Anterior cingulate cortex (tissue), 58 donors: Measurements from ENCODE around the gene MKNK1.

ENCODE experiments used
- DNase-seq, 58 donors: peaks; one replicate each; lab custom pipeline; 2025; lab: John Stamatoyannopoulos, UW

MKNK1 gene

DNA sequence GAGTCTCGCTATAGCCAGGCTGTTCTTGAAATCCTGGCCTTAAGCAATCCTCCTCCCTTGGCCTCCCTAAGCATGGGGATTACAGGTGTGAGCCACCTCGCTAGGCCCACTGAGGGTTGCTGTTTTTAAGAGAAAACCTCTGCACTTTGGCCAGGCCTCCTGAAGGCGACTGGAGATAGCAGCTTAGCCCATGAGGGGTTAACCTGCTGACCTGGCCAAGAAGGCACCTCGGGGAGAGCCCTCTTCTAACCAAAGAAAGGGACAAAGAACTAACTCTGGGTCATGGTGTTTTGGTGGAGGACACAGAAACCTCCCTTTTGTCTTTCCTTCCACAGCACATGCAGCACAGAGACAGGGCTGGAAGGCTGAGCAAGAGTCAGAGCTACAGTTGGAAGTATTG, 35.0 kb downstream of the MKNK1 start:
- no peak for DNase-seq

GRCh38 chr1:46568461-46568891, 35.6 kb downstream of the MKNK1 start:
- DNase-seq: no peak

DNA sequence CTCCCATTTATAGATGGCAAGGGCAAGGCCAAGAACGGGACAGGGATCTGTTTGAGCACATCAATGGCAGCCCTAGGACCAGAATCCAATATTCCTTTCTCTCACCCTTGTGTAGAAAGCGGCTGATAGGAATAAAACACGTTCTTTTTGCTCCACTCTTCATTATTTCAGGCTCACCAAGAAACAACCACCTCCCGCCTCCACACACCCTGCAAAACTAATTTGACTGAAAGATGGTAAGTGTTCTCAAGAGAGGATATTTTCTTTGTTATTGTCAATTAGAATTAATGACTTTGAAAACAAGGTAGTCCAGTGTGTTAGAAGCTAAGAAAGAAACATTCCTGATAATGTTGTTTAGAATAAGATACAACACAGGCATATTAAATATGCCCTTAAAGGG, 40.7 kb downstream of the MKNK1 start:
- DNase-seq: no peak

DNA sequence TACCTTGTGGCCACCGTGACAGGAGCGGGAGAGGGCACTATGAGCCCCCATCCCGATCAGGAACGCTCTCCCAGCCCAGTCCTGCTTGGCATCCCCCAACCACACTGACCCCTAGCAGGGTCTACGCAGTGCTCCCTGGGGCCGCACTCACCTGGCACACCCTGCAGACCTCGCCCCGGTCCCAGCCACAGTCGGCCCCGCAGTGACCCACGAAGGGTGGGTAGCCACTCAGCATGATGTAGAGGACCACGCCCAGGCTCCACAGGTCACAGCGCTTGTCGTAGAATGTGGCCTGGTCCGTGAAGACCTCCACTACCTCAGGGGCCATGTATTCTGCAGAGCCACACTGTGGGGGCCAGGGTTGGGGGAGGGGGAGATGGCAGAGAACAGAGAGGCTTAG, 41.6 kb downstream of the MKNK1 start:
- no peak for DNase-seq

GRCh38 chr1:46558966-46559365, 45.1 kb downstream of the MKNK1 start:
- no peak for DNase-seq

- DNase-seq: peak in 6 of 58 donors; percentile 16 to 66 (median 26)
Measured at GRCh38 chr1:46558141-46558963, 45.7 kb downstream of the MKNK1 start.

- no peak for DNase-seq
Measured at GRCh38 chr1:46557403-46557802, 46.7 kb downstream of the MKNK1 start.

DNA sequence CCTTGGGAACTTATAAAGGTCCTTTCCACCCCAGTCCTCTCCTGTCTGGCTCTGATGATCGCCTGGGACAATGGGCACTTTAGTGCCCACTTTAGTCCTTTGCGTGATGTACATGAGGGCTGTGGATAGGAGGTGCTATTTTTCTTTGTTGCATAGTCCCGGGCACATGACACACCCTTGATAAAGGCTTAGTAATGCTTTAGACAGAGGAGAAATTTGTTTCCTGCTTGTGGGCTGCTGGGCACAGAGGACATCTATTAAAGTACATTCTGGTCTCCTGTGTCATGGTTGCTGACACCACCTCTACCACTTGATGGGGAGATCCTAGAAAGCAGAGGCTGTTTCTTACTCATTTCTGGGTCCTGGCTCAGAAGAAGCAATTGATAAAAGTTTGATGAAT, 47.2 kb downstream of the MKNK1 start:
- no peak for DNase-seq

DNA sequence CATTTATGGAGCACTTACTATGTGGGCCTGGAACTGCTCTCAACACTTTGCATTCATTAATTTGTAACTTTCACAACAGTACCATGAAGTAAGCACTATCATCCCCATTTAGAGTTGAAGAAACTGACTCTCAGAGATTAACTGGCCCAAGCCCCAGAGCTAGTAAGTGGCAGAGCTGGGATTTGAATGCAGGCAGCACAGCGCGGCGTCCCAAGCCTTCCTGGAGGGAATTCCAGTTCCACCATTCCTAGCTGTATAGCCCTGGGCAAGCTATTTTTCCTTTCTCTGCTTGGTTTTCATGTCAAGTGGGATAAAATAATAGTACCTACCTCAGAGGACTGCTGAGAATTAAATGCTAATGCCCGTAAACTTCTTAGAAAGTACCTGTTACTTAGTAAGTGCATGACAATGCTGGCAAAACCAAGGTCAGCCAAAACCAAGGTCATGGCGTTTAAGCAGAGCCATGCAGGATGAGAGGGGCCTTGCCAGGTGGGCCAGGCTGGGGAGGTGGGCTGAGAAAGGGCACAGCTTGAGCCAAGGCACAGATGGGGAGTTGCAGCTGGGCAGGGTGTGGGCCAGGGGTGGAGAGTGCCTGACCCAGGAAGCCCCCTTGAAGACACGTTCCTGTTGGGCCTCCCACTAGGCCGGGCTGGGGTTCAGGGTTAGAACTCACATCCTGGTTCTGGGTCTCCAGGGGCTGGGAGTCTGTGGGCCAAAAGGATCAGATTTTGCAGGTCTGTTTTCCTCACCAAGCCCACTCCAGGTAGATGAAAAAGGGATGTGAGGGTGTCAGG, 48.0 kb downstream of the MKNK1 start:
- DNase-seq: no peak

DNA sequence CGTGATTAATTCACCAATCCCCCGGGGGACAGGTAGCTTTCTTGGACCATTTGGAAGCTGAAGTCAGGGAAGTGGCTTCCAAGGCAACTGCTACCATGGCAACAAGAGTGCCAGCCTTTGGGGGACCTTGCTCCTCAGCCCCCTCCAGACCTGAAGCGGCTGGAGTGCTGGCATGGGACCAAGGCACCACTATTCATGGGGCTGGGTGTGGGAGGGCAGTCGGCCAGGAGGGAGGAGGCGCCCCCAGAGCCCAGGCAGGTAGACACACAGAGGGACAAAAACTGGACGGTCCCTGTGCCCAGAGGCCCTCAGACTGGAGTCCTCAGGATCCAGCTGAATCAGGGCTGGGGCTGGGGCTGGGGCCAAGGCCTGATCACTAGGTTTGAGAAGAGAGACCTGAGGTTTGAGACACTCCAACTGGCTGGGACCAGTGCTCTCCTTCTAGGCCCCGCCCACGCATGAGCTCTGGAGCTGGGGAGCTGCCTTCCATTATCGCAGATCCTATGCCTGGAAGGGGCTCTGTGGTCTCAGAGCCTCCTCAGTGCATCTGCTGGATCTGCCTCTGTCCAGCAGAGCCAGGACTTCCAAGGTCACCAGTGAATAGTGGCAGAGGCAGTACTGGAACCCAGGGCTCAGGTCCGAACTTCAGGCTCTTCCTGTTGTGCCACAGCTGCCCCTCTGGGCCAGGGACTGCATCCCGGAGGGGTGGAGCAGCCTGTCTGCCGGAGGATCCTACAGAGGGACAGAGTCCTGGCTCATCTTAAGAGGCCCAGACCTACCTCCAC, 49.3 kb downstream of the MKNK1 start:
- peak in 2 of 58 donors; percentile 27 to 35 for DNase-seq

- DNase-seq: no peak
Measured at GRCh38 chr1:46554236-46554596, 49.9 kb downstream of the MKNK1 start.

GRCh38 chr1:46553506-46553905, 50.6 kb downstream of the MKNK1 start:
- DNase-seq: no peak

DNA sequence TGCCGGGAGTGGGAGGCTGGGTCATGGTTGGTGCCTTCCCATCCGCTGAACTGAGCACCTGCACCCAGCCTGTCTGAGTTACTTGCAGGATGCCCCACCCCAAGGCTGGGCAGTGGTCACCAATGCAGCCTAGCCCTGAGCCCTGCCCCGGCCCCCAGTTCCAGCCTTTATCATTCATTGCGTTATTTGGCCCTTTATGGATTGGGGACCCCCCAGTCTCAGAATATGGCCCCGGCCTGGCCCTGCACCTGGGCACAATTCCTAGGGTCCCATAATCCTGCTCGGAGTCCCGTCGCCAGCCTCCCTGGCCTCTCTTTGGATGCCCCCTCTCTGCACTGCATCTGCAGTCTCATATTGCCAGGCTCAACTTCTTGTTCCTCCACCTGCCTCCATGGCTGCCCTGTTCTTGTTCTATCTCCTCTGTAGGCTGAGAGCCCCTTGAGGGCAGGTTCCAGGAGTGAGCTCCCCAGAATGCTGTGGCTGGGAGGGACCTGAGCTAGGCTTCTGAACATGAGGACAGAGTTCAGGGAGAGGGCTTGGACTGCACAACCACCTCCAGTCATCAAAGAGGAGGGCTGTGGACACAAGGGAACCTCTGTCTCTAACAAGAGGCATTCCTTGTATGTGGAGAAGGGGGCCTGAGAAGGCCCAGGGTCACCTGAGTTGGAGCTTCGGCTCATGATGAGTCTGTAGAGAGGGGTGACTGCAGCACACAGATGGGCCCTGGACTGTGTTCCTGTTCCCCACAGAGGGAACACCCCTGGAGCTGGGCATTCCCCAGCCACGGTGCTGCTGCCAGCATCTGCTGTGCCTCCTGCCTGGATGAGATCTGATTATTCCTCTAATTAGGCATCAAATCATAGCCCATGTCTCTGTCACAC, 51.5 kb downstream of the MKNK1 start:
- DNase-seq: no peak

DNA sequence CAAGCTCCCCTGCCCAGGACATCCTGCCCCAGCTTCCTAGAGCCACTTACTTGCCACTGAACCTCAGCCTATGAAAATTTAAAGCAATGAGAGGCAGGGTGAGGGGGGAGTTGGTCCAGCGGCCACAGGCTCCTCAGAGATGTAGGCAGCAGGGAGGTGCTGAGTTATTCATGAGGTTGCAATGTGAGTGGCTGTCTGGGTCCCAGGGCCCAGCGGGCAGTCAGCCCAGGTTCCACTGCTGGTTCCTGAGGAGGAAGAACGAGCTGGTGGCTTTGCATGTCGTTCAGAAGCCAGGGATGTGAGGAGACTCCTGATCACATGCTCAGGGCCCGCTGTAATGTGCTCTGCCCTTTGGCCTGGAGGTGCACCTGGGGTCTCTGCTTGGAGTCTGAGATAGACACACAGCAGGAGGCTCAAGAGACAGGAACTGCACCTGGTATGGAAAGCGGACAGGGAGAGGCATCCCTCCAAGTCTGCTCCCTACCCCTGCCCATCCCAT, 52.4 kb downstream of the MKNK1 start, which contains the start of gene KNCN:
TSS of gene KNCN (minus strand) at position 51 of the 499 bp plus-strand sequence. CDS start 432 bp downstream, outside the sequence.
- no peak for DNase-seq

DNA sequence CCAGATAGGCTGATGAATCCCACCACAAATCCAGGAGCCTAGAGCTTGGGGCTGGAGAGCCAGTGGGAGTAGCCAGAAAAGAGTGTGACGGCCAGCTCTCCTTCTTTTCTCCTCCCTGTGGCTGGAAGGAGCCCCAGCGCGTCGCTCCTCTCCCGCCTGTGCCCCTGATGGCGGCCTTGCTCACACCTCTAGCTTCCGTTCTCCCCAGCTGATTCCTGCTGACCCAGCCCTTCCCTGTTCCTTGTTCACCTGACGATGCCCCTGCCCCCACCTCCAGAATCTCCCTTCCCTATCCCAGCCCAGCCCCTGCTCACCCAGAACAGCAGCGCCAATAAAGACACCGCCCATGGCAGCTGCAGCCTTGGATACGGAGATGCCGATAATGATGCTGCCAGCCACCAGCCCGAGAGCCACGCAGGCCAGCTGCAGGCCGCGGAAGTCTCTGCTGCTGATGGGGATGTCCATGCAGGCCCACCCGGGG, 53.3 kb downstream of the MKNK1 start:
- no peak for DNase-seq

- peak in 33 of 58 donors; percentile 9 to 74 (median 44) for DNase-seq
Measured at GRCh38 chr1:46549697-46550681, 54.1 kb downstream of the MKNK1 start.

DNA sequence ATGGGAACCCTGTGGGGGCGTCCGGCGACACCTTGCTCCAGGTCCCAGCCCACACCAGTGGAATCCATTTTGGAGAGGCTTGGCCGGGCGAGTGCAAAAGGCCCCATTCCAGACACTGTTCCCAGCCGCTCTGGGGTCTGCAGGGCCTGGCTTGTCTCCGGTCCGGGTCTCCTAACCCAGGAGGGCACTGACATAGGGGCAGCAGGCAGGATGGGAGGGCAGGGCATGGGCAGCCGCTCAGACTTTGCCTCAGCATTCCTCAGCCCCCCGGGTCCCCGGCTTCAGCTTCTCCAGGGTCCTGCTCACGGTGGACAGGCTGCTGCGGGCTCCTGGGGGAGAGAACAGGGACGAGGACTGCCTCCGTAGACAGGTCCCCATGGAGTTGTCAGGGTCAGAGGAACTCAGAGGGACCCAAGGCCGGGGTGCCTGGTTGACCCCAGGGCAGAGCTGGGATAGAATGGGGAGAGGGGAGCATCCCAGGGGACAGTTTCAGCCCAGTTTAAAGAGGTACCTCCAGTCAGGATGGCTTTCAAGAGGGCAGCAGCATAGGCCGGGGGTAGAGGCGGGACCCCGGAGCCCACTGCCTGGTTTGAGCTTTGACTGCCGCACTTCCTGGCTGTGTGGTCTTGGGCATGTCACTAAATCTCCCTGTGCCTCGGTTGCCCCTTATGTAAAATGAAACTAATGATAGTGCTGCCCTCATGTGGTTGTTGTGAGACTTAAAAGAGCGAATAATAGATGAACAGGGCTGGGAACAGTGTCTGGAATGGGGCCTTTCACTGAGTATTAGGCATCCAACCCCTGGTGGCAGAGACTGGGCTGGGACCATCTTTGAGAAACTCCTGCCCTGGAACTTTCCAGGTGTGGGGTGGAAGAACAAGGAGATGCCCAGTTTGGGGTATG, 56.3 kb downstream of the MKNK1 start:
- no peak for DNase-seq
